Transverse colon (tissue), 4 donors: ENCODE data around the gene MICAL2. TPM values are rescaled to one million over a fixed set of nuclear protein-coding genes. Genes with fewer than 3 reads are reported as not detected.

Source experiments
- DNase-seq: peaks from one replicate; pipeline ENCODE4 v3.0.0-alpha.2; 2019
- H3K27ac ChIP-seq, 4 donors: fragments of 200-600 bp; sonication (generic); 2 replicates each; pipeline ENCODE4 v1.5.1; 2016 to 2018; ENCODE audit warnings: inconsistent platforms in 4 of 4
- H3K27me3 ChIP-seq: fragments of 200-600 bp; sonication (generic); 2 replicates; pipeline ENCODE4 v1.5.1; 2017; ENCODE audit warnings: inconsistent platforms
- H3K36me3 ChIP-seq, 4 donors: fragments of 200-600 bp; sonication (generic); 2 replicates each; pipeline ENCODE4 v1.5.1; 2017 to 2019; ENCODE audit warnings: inconsistent platforms in 4 of 4
- H3K4me1 ChIP-seq, 4 donors: fragments of 200-600 bp; sonication (generic); 2 replicates each; pipeline ENCODE4 v1.5.1; 2017 to 2020; ENCODE audit warnings: inconsistent platforms in 4 of 4
- H3K4me3 ChIP-seq, 4 donors: fragments of 200-600 bp; sonication (generic); 1 replicate in 1 of 4; 2 replicates in 3 of 4; pipeline versions ENCODE4 v1.5.1 to v1.6.1; 2017 to 2019; ENCODE audit warnings: inconsistent platforms in 4 of 4
- H3K9me3 ChIP-seq, 2 donors: fragments of 200-600 bp; sonication (generic); 2 replicates each; pipeline ENCODE4 v1.5.1; 2017 to 2019; ENCODE audit warnings: inconsistent platforms in 2 of 2
- EP300 ChIP-seq: sonication (generic); formaldehyde crosslinking; IDR thresholded peaks from one replicate; pipeline ENCODE4 v1.6.1; 2017; ENCODE audit warnings: antibody characterized with exemption, low read depth
- POLR2A ChIP-seq: fragments of 450-650 bp; IDR thresholded peaks from one replicate; pipeline ENCODE4 v1.6.1; 2016; ENCODE audit warnings: antibody characterized with exemption, mild to moderate bottlenecking, moderate library complexity
- POLR2AphosphoS5 ChIP-seq, 3 donors: sonication (generic); formaldehyde crosslinking; IDR thresholded peaks; one replicate each; pipeline ENCODE4 v1.6.1; 2016; ENCODE audit warnings: antibody characterized with exemption in 3 of 3
- WGBS, 2 donors: methylation state at CpG; one replicate each; pipeline ENCODE4 v1.1.5; 2018; ENCODE audit warnings: low coverage in 1 of 2; 5-methylcytosine and 5-hydroxymethylcytosine counted together
- in situ Hi-C, 4 donors: fragments of 200-750 bp; cut with MboI; loops; one replicate each; pipeline versions ENCODE4 v1.15.0 to v1.15.1; 2017; ENCODE audit warnings: low sequenced_read_pairs in 3 of 4, low pct_ligation_motif_present in 1 of 4, low pct_unique_long_range_greater_than_20kb in 1 of 4
- intact Hi-C: fragments of 100-400 bp; cut with DNase I; formaldehyde crosslinking; loops from one replicate; pipeline ENCODE4 v1.15.1; 2023; ENCODE audit warnings: low total_unique reads
- total RNA-seq, 4 donors: library from RNA; depleted of rRNA; stranded (reverse); fragments of >200 nt; gene quantifications; one replicate each; pipeline ENCODE4 v1.1.0, GENCODE V29; 2016
- TF ChIP-seq, protein P1 (sequence below), 5 experiments: fragments of 200-600 bp in 3 of 5; fragments of 450-650 bp in 2 of 5; sonication (generic) in 3 of 5; IDR thresholded peaks; 1 replicate in 2 of 5; 2 replicates in 3 of 5; pipeline ENCODE4 v1.5.1; 2016 to 2017; ENCODE audit warnings: antibody characterized with exemption in 5 of 5, inconsistent platforms in 3 of 5, mild to moderate bottlenecking in 2 of 5, moderate library complexity in 1 of 5

MICAL2 gene
- total RNA-seq, 4 donors from 2014 or later = 309 to 483 (median 316) TPM

DNA sequence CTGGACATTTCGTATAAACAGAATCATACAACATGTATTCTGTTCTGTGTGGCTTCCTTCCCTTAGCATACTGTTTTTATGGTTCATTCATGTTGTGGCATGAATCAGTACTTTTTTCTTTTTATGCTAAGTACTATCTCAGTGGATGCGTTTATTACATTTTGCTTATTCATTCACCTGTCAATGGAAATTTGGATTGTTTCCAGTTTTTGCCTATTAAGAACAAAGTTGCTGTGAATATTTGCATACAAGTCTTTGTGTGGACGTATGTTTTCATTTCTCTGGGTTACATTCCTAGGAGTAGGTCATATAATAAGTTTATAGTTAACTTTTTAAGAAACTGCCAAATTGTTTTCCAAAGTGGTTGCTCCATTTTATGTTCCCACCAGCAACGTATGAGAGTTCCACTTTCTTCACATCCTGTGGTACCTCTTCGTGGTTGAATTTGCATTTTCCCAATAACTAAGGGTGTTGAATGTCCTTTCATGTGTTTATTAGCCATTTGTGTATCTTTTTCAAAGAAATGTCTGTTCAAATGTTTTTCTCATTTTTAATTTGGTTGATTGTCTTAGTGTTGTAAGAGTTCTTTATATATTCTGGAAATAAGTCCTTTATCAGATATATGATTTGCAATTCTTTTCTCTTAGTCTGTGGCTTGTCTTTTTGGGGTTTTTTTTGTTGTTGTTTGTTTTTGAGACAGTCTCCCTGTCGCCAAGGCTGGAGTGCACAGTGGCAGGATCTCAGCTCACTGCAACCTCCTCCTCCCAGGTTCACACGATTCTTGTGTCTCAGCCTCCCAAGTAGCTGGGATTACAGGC is 46.0 kb upstream of the MICAL2 start:
- peaks cover 19 to 35% (median 25%) of the 10 kb centered on the region in 4 donors for H3K4me1 ChIP-seq
- in situ Hi-C loops = loop anchor here in 3 of 4 donors (25.0 kb wide), 1 partner anchor 173 kb away; no protein-coding TSS in a partner anchor
- H3K27me3 ChIP-seq = no peaks in the 10 kb centered on the region
- H3K36me3 ChIP-seq = no peaks in the 10 kb centered on the region
- DNase-seq = no peak
- no peaks in the 10 kb centered on the region for H3K9me3 ChIP-seq
- no peak overlapping the region for H3K4me3 ChIP-seq
- TF ChIP-seq, protein P1, sequence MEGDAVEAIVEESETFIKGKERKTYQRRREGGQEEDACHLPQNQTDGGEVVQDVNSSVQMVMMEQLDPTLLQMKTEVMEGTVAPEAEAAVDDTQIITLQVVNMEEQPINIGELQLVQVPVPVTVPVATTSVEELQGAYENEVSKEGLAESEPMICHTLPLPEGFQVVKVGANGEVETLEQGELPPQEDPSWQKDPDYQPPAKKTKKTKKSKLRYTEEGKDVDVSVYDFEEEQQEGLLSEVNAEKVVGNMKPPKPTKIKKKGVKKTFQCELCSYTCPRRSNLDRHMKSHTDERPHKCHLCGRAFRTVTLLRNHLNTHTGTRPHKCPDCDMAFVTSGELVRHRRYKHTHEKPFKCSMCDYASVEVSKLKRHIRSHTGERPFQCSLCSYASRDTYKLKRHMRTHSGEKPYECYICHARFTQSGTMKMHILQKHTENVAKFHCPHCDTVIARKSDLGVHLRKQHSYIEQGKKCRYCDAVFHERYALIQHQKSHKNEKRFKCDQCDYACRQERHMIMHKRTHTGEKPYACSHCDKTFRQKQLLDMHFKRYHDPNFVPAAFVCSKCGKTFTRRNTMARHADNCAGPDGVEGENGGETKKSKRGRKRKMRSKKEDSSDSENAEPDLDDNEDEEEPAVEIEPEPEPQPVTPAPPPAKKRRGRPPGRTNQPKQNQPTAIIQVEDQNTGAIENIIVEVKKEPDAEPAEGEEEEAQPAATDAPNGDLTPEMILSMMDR (IDR thresholded peaks at IDR 0.05) = no peak
- TF ChIP-seq POLR2AphosphoS5 (IDR thresholded peaks at IDR 0.05) (peak in 1 of 3 donors; percentile 17), EP300 (no peak)
- 59 to 60% methylated on average over 5 to 7 of the region's 7 CpGs for WGBS, 2 donors
- intact Hi-C loops = no loop called here
- peak overlapping the region in 2 of 4 donors; percentile 21 to 35 for H3K27ac ChIP-seq

DNA sequence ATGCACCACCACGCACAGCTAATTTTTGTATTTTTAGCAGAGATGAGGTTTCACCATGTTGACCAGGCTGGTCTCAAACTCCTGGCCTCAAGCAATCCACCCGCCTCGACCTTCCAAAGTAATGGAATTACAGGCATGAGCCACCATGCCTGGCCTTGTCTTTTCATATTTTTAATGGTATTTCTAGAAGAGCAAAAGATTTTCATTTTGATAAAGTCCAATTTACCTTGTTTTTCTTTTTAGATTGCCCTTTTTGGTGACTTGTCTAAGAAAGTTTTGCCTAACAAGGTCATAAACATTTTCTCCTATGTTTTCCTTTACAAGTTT is 45.5 kb upstream of the MICAL2 start:
- no peaks in the 10 kb centered on the region for H3K27me3 ChIP-seq
- no peak for DNase-seq
- TF ChIP-seq, protein P1 (IDR thresholded peaks at IDR 0.05) = no peak
- TF ChIP-seq EP300 (no peak), POLR2A (no peak), POLR2AphosphoS5 (IDR thresholded peaks at IDR 0.05) (no peak)
- intact Hi-C loops = no loop called here
- in situ Hi-C loops = loop anchor here in 3 of 4 donors (25.0 kb wide), 1 partner anchor 172 kb away; no protein-coding TSS in a partner anchor
- no peaks in the 10 kb centered on the region for H3K9me3 ChIP-seq
- no peak overlapping the region for H3K4me3 ChIP-seq
- H3K27ac ChIP-seq = no peak overlapping the region
- H3K4me1 ChIP-seq = peaks cover 19 to 37% (median 25%) of the 10 kb centered on the region in 4 donors
- WGBS, 2 donors = 80 to 91% methylated on average over 2 to 3 of the region's 3 CpGs
- H3K36me3 ChIP-seq = no peaks in the 10 kb centered on the region

DNA sequence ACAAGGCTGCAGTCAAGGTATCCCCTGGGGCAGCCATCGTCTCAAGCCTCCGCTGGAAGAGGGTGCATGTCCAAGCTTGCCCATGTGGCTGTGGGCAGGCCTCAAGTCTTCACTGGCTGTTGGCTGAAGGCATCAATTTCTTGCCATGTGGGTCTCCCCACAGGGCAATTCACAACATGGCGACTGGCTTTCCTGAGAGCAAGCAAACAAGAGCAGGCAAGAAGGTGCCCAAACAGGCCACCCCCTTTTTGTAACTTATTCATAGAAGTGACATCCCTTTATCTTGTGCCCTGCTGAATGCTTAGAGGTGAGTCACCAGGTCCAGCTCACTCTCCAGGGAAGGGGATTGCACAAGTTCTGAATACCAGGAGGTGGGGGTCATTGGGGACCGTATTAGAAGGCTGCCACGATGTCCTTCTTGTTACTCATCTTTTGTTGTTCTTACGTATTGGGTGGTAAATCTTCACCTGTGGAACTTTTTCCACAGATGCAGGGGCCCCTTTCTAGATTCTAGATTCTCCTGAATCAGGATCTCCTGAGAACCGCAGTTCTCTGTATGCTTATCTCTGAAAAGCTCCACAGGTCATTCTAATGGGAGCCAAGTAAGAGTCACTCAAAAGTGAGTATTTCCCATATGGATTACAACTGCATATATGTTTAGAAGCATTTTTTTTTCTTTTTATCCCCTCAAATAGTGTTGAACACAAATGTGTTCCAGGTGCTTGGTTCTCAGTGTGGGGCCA is 44.2 kb upstream of the MICAL2 start:
- in situ Hi-C loops (loop anchor here in 3 of 4 donors (25.0 kb wide), 1 partner anchor 171 kb away; no protein-coding TSS in a partner anchor), intact Hi-C loops (no loop called here)
- no peaks in the 10 kb centered on the region for H3K36me3 ChIP-seq
- H3K4me1 ChIP-seq = peaks cover 19 to 30% (median 29%) of the 10 kb centered on the region in 4 donors
- no peaks in the 10 kb centered on the region for H3K9me3 ChIP-seq
- H3K4me3 ChIP-seq = no peak overlapping the region
- 67 to 80% methylated on average over 4 to 7 of the region's 7 CpGs for WGBS, 2 donors
- peak overlapping the region; percentile 69 to 81 (median 76) for H3K27ac ChIP-seq
- no peak for TF ChIP-seq EP300
- TF ChIP-seq, protein P1 (IDR thresholded peaks at IDR 0.05) = no peak
- no peak for TF ChIP-seq POLR2A
- TF ChIP-seq POLR2AphosphoS5 (IDR thresholded peaks at IDR 0.05) = peak; percentile 23 to 76 (median 45)
- peak; percentile 38 for DNase-seq
- H3K27me3 ChIP-seq = no peaks in the 10 kb centered on the region
